Measurements from ENCODE around the gene SRL. TPM values are rescaled to one million over a fixed set of nuclear protein-coding genes. Genes with fewer than 3 reads are reported as not detected.
A peak's percentile ranks its signal among the peaks of the same experiment; 100 is the strongest.

The SRL gene
- total and polyA plus RNA-seq, 2 experiments from 2014 or later, result not detected

- TF ChIP-seq REST (IDR thresholded peaks at IDR 0.05; ENCODE audit: unreplicated experiment) (no peak), ETS1 (IDR thresholded peaks at IDR 0.05) (no peak), EZH2phosphoT487 (IDR thresholded peaks at IDR 0.05; ENCODE audit: unreplicated experiment) (no peak), ZNF114 (CRISPR knock-in tag; IDR thresholded peaks at IDR 0.05) (no peak), JUNB (IDR thresholded peaks at IDR 0.05; ENCODE audit: unreplicated experiment) (no peak)
These were observed 2.6 kb upstream of the SRL start (continued) for GRCh38 chr16:4244254-4245076.

DNA sequence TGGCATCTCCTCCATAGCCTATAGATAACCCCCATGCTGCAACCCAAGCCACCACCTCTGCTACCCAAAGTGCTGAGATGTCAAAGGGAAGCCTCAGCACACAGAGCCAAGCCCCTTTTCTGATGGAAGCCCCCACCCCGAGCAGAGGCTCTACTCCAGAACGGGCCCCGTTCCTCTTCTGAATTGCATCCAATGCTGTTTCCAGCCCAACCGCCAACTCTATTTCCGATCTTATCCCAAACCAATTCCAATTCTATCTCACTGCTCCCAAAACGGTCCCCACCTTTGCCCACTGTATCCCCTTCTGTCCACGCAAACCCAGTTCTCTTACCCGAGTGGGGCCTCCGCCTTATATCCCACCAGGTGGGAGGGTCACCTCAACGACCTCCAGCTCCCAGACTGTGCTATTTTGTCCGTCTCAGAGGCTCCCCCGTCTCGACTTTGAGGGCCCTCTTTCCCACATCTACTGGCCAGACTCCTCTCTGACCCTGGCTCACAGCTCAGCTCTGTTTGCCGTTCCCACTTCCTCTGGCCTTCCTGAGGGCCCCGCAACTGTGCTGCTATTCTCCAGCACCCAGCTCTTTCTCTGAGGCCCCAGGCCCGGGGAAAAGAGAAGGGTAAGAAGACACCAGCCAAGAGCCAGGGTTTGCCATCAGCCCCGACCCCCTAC, 487 bp downstream of the SRL start:
- no peak overlapping the region for H3K4me2 ChIP-seq
- peak overlapping the region; percentile 88 for H2AFZ ChIP-seq
- ATAC-seq, result no peak
- Mint-ChIP-seq H3K4me1 (peaks cover 16% of the 10 kb centered on the region), H3K4me3 (no peak overlapping the region), H3K27me3 (ENCODE audit: insufficient read depth, low read depth, poor library complexity) (peaks cover 13% of the 10 kb centered on the region), H3K9me3 (peaks cover 15% of the 10 kb centered on the region), H3K36me3 (ENCODE audit: low read depth) (peaks cover 12% of the 10 kb centered on the region), H3K27ac (no peak overlapping the region)
- no peak for DNase-seq (ENCODE audit: low spot score)
- peaks cover under 1% of the 10 kb centered on the region; the same call in 1 of the 2 replicates for H3F3A ChIP-seq (replicated peaks; ENCODE audit: low read depth)
- no peaks in the 10 kb centered on the region for H3K36me3 ChIP-seq (ENCODE audit: insufficient read depth)
- H3K27me3 ChIP-seq (ENCODE audit: insufficient read depth), result no peaks in the 10 kb centered on the region
- H3K9me2 ChIP-seq (ENCODE audit: insufficient read depth), result no peaks in the 10 kb centered on the region
- H3K79me2 ChIP-seq (replicated peaks; ENCODE audit: insufficient read depth), result no peaks in the 10 kb centered on the region
- no peak overlapping the region for H3K4me3 ChIP-seq
- H3K27ac ChIP-seq (ENCODE audit: low read depth), result no peak overlapping the region
- H4K20me1 ChIP-seq (replicated peaks; ENCODE audit: insufficient read depth), result no peaks in the 10 kb centered on the region
- H3K4me1 ChIP-seq (ENCODE audit: insufficient read depth), result no peaks in the 10 kb centered on the region
- TF ChIP-seq CREB1 (CRISPR knock-in tag; IDR thresholded peaks at IDR 0.05; ENCODE audit: low read depth), result no peak
- TF ChIP-seq JUNB (IDR thresholded peaks at IDR 0.05; ENCODE audit: unreplicated experiment), result no peak
- TF ChIP-seq, protein P1, sequence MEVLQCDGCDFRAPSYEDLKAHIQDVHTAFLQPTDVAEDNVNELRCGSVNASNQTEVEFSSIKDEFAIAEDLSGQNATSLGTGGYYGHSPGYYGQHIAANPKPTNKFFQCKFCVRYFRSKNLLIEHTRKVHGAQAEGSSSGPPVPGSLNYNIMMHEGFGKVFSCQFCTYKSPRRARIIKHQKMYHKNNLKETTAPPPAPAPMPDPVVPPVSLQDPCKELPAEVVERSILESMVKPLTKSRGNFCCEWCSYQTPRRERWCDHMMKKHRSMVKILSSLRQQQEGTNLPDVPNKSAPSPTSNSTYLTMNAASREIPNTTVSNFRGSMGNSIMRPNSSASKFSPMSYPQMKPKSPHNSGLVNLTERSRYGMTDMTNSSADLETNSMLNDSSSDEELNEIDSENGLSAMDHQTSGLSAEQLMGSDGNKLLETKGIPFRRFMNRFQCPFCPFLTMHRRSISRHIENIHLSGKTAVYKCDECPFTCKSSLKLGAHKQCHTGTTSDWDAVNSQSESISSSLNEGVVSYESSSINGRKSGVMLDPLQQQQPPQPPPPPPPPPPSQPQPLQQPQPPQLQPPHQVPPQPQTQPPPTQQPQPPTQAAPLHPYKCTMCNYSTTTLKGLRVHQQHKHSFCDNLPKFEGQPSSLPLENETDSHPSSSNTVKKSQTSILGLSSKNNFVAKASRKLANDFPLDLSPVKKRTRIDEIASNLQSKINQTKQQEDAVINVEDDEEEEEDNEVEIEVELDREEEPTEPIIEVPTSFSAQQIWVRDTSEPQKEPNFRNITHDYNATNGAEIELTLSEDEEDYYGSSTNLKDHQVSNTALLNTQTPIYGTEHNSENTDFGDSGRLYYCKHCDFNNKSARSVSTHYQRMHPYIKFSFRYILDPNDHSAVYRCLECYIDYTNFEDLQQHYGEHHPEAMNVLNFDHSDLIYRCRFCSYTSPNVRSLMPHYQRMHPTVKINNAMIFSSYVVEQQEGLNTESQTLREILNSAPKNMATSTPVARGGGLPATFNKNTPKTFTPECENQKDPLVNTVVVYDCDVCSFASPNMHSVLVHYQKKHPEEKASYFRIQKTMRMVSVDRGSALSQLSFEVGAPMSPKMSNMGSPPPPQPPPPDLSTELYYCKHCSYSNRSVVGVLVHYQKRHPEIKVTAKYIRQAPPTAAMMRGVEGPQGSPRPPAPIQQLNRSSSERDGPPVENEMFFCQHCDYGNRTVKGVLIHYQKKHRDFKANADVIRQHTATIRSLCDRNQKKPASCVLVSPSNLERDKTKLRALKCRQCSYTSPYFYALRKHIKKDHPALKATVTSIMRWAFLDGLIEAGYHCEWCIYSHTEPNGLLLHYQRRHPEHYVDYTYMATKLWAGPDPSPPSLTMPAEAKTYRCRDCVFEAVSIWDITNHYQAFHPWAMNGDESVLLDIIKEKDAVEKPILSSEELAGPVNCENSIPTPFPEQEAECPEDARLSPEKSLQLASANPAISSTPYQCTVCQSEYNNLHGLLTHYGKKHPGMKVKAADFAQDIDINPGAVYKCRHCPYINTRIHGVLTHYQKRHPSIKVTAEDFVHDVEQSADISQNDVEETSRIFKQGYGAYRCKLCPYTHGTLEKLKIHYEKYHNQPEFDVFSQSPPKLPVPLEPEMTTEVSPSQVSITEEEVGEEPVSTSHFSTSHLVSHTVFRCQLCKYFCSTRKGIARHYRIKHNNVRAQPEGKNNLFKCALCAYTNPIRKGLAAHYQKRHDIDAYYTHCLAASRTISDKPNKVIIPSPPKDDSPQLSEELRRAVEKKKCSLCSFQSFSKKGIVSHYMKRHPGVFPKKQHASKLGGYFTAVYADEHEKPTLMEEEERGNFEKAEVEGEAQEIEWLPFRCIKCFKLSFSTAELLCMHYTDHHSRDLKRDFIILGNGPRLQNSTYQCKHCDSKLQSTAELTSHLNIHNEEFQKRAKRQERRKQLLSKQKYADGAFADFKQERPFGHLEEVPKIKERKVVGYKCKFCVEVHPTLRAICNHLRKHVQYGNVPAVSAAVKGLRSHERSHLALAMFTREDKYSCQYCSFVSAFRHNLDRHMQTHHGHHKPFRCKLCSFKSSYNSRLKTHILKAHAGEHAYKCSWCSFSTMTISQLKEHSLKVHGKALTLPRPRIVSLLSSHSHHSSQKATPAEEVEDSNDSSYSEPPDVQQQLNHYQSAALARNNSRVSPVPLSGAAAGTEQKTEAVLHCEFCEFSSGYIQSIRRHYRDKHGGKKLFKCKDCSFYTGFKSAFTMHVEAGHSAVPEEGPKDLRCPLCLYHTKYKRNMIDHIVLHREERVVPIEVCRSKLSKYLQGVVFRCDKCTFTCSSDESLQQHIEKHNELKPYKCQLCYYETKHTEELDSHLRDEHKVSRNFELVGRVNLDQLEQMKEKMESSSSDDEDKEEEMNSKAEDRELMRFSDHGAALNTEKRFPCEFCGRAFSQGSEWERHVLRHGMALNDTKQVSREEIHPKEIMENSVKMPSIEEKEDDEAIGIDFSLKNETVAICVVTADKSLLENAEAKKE (CRISPR knock-in tag; IDR thresholded peaks at IDR 0.05), result no peak
- TF ChIP-seq EZH2 (IDR thresholded peaks at IDR 0.05; ENCODE audit: low read depth, unreplicated experiment), result no peak
- no peak for TF ChIP-seq ETS1 (IDR thresholded peaks at IDR 0.05)
- TF ChIP-seq NANOG (IDR thresholded peaks at IDR 0.05; ENCODE audit: borderline replicate concordance), result no peak

Data from GM23338 (cell line).